ENCODE results near the gene ILK. TPM values are rescaled to one million over a fixed set of nuclear protein-coding genes. Genes with fewer than 3 reads are reported as not detected.

The ILK gene
- total RNA-seq, 1 experiment from 2014 or later, result 73.5 TPM

GRCh38 chr11:6629892-6630631 is 26.5 kb downstream of the ILK start:
- H3K9ac ChIP-seq (ENCODE audit: low read length), result no peak overlapping the region
- H3K36me3 ChIP-seq (ENCODE audit: control insufficient read depth in 1 of 2, insufficient read depth in 2 of 2, low read length in 2 of 2), result no peaks in the 10 kb centered on the region
- TF ChIP-seq POLR2A (IDR thresholded peaks at IDR 0.05; ENCODE audit: borderline replicate concordance, extremely low read depth, insufficient read depth, insufficient read length) (no peak), ZNF274 (IDR thresholded peaks at IDR 0.05; ENCODE audit: low read depth, low read length) (no peak), SP1 (IDR thresholded peaks at IDR 0.05; ENCODE audit: low read depth) (no peak), ATF3 (IDR thresholded peaks at IDR 0.05) (no peak), ZBTB33 (IDR thresholded peaks at IDR 0.05; ENCODE audit: extremely low read depth, insufficient replicate concordance, low read length) (no peak), ZFX (IDR thresholded peaks at IDR 0.05) (no peak), SRF (IDR thresholded peaks at IDR 0.05; ENCODE audit: low read depth) (no peak), MAX (IDR thresholded peaks at IDR 0.05) (no peak), CTCF (IDR thresholded peaks at IDR 0.05 in 2 of 3, conservative IDR thresholded peaks at IDR 0.05 in 1 of 3; ENCODE audit: borderline replicate concordance in 1 of 3, insufficient read depth in 1 of 3, low read depth in 2 of 3, low read length in 2 of 3) (no peak), RAD21 (IDR thresholded peaks at IDR 0.05; ENCODE audit: low read depth) (no peak), POLR2AphosphoS5 (IDR thresholded peaks at IDR 0.05; ENCODE audit: low read depth, low read length) (no peak), EZH2phosphoT487 (IDR thresholded peaks at IDR 0.05; ENCODE audit: borderline replicate concordance) (no peak), JUND (IDR thresholded peaks at IDR 0.05) (no peak), EGR1 (IDR thresholded peaks at IDR 0.05; ENCODE audit: low read depth) (no peak), FOSL1 (IDR thresholded peaks at IDR 0.05; ENCODE audit: low read depth) (no peak), TCF7L2 (IDR thresholded peaks at IDR 0.05; ENCODE audit: borderline replicate concordance, extremely low read depth, insufficient read depth, insufficient read length) (no peak), EZH2 (IDR thresholded peaks at IDR 0.05) (no peak)
- ChIA-PET POLR2A (no interaction called here), RAD21 (ENCODE audit: low non-redundant PET in 1 of 2, low total read pairs in 2 of 2, uncharacterized antibody in 2 of 2, unreplicated experiment in 2 of 2) (no interaction called here), CTCF (no interaction called here)
- H3K4me1 ChIP-seq (ENCODE audit: control insufficient read depth in 1 of 2, insufficient read depth in 2 of 2, low read length in 2 of 2), result peaks cover 0 to 2% of the 10 kb centered on the region in 2 experiments; a peak in 1 of 4 replicates
- no peaks in the 10 kb centered on the region for H3K9me3 ChIP-seq (ENCODE audit: control insufficient read depth in 1 of 2, insufficient read depth in 1 of 2, low read depth in 1 of 2, low read length in 2 of 2)
- no peaks in the 10 kb centered on the region for H3K9me2 ChIP-seq (ENCODE audit: insufficient read depth)
- no peak overlapping the region for H2AFZ ChIP-seq (ENCODE audit: low read depth, low read length, poor library complexity, severe bottlenecking)
- no peak for DNase-seq (ENCODE audit: low read depth, low spot score)
- intact Hi-C loops (cut with micrococcal nuclease), result no loop called here
- ATAC-seq, result no peak
- H4K20me1 ChIP-seq (ENCODE audit: insufficient read depth), result no peaks in the 10 kb centered on the region
- H3K27ac ChIP-seq (ENCODE audit: low read depth, low read length), result no peak overlapping the region
- BruUV-seq (replicated peaks), result no TSS peak
- H3K4me3 ChIP-seq (replicated peaks in 1 of 2; ENCODE audit: low read depth in 1 of 2, low read length in 2 of 2), result no peak overlapping the region
- no peaks in the 10 kb centered on the region for H3K27me3 ChIP-seq (ENCODE audit: insufficient read depth, low read length)
- H3K79me2 ChIP-seq (ENCODE audit: insufficient read depth, low read length), result no peaks in the 10 kb centered on the region
- no peak overlapping the region for H3K4me2 ChIP-seq (ENCODE audit: low read length)

Data from HCT116 (cell line).